WTC11 (cell line): ENCODE measurements around the gene PITPNC1. TPM values are rescaled to one million over a fixed set of nuclear protein-coding genes. Genes with fewer than 3 reads are reported as not detected.
"Not testable (repeated sequence)": the region's sequence is repeated elsewhere in the genome, so short reads cannot be mapped to it uniquely, and the experiment has no call there.

Source experiments
- ATAC-seq: fragments of 200-7000 bp; cut with Tn5 transposase; 2 replicates; pipeline ENCODE4 v1.10.0; 2021; ENCODE audit warnings: mild to moderate bottlenecking, moderate library complexity
- CTCF ChIA-PET: fragments of 300-600 bp; sonication (Branson Sonifier 250); formaldehyde crosslinking; loops from one replicate; lab custom pipeline; 2021; ENCODE audit warnings: antibody characterized with exemption; lab: Charles Lee
- POLR2A ChIA-PET: fragments of 350-600 bp; sonication (Branson Sonifier 250); formaldehyde crosslinking; loops from one replicate; lab custom pipeline; 2021; ENCODE audit warnings: antibody characterized with exemption; lab: Charles Lee
- DNase-seq: peaks from one replicate; pipeline ENCODE4 v3.0.0; 2021; ENCODE audit warnings: low spot score
- H3K27ac Mint-ChIP-seq: 2 replicates; pipeline ENCODE4 v1.8.0; 2021; ENCODE audit warnings: mixed read lengths
- H3K27me3 Mint-ChIP-seq: 2 replicates; pipeline ENCODE4 v1.8.0; 2021; ENCODE audit warnings: low read depth, mild to moderate bottlenecking, moderate library complexity, mixed read lengths
- H3K36me3 Mint-ChIP-seq: 2 replicates; pipeline ENCODE4 v1.8.0; 2021; ENCODE audit warnings: mixed read lengths
- H3K4me1 Mint-ChIP-seq: 2 replicates; pipeline ENCODE4 v1.8.0; 2022; ENCODE audit warnings: mixed read lengths
- H3K4me3 Mint-ChIP-seq: 2 replicates; pipeline ENCODE4 v1.8.0; 2021; ENCODE audit warnings: mild to moderate bottlenecking, moderate library complexity, mixed read lengths
- H3K9me3 Mint-ChIP-seq: 2 replicates; pipeline ENCODE4 v1.8.0; 2021; ENCODE audit warnings: mixed read lengths
- AFF4 ChIP-seq: sonication (generic); formaldehyde crosslinking; IDR thresholded peaks from 2 replicates; pipeline ENCODE4 v1.8.1; 2023; ENCODE audit warnings: mild to moderate bottlenecking, missing genetic modification reagents, borderline replicate concordance
- ARID4B ChIP-seq: sonication (generic); formaldehyde crosslinking; IDR thresholded peaks from 2 replicates; pipeline ENCODE4 v1.8.0; 2023; ENCODE audit warnings: missing genetic modification reagents, mild to moderate bottlenecking, borderline replicate concordance
- CREB1 ChIP-seq: sonication (generic); formaldehyde crosslinking; IDR thresholded peaks from 2 replicates; pipeline ENCODE4 v1.8.0; 2023; ENCODE audit warnings: mild to moderate bottlenecking, missing genetic modification reagents
- CREM ChIP-seq: sonication (generic); formaldehyde crosslinking; IDR thresholded peaks from 2 replicates; pipeline ENCODE4 v1.8.1; 2022; ENCODE audit warnings: mild to moderate bottlenecking, missing genetic modification reagents, moderate library complexity
- E2F1 ChIP-seq: sonication (generic); formaldehyde crosslinking; IDR thresholded peaks from 2 replicates; pipeline ENCODE4 v1.8.0; 2022; ENCODE audit warnings: mild to moderate bottlenecking, missing genetic modification reagents
- E2F4 ChIP-seq: sonication (generic); formaldehyde crosslinking; IDR thresholded peaks from 2 replicates; pipeline ENCODE4 v1.8.1; 2022; ENCODE audit warnings: low read depth, mild to moderate bottlenecking, moderate library complexity, missing genetic modification reagents, borderline replicate concordance
- FOXK1 ChIP-seq: sonication (generic); formaldehyde crosslinking; IDR thresholded peaks from 2 replicates; pipeline ENCODE4 v1.8.0; 2022; ENCODE audit warnings: mild to moderate bottlenecking, moderate library complexity, missing genetic modification reagents
- GABPB1 ChIP-seq: sonication (generic); formaldehyde crosslinking; IDR thresholded peaks from 2 replicates; pipeline ENCODE4 v1.8.1; 2023; ENCODE audit warnings: mild to moderate bottlenecking, missing genetic modification reagents
- GRHL2 ChIP-seq: fragments of 250-450 bp; sonication (Bioruptor Pico); IDR thresholded peaks from 2 replicates; pipeline ENCODE4 v1.8.0; 2022; ENCODE audit warnings: mild to moderate bottlenecking, moderate library complexity; ENCODE audit not compliant: insufficient replicate concordance, severe bottlenecking
- GTF2I ChIP-seq: fragments of 250-450 bp; sonication (Bioruptor Pico); conservative IDR thresholded peaks from 2 replicates; pipeline ENCODE4 v1.4.0; 2021; ENCODE audit warnings: mild to moderate bottlenecking
- HMGA2 ChIP-seq: fragments of 250-450 bp; sonication (Bioruptor Pico); IDR thresholded peaks from 2 replicates; pipeline ENCODE4 v1.4.0; 2021; ENCODE audit warnings: mild to moderate bottlenecking, moderate library complexity
- IRF2 ChIP-seq: sonication (generic); formaldehyde crosslinking; IDR thresholded peaks from 2 replicates; pipeline ENCODE4 v1.8.0; 2022; ENCODE audit warnings: low read depth, missing genetic modification reagents, borderline replicate concordance
- KAT7 ChIP-seq: sonication (generic); formaldehyde crosslinking; IDR thresholded peaks from 2 replicates; pipeline ENCODE4 v1.8.1; 2023; ENCODE audit warnings: missing genetic modification reagents, mild to moderate bottlenecking, borderline replicate concordance
- NFATC4 ChIP-seq: fragments of 250-450 bp; sonication (Bioruptor Pico); IDR thresholded peaks from 2 replicates; pipeline ENCODE4 v1.9.0; 2021; ENCODE audit warnings: mild to moderate bottlenecking
- NR1H2 ChIP-seq: sonication (generic); formaldehyde crosslinking; IDR thresholded peaks from 2 replicates; pipeline ENCODE4 v1.9.0; 2021; ENCODE audit warnings: mild to moderate bottlenecking, moderate library complexity, missing genetic modification reagents
- OVOL2 ChIP-seq: fragments of 250-450 bp; sonication (Bioruptor Pico); IDR thresholded peaks from 2 replicates; pipeline ENCODE4 v1.9.0; 2021; ENCODE audit warnings: mild to moderate bottlenecking, borderline replicate concordance
- RELA ChIP-seq: sonication (generic); formaldehyde crosslinking; IDR thresholded peaks from 2 replicates; pipeline ENCODE4 v1.8.1; 2022; ENCODE audit warnings: missing genetic modification reagents, mild to moderate bottlenecking, borderline replicate concordance
- SP1 ChIP-seq: sonication (generic); formaldehyde crosslinking; conservative IDR thresholded peaks from 2 replicates; pipeline ENCODE4 v1.8.1; 2022; ENCODE audit warnings: missing genetic modification reagents
- TEAD4 ChIP-seq: sonication (generic); formaldehyde crosslinking; IDR thresholded peaks from 2 replicates; pipeline ENCODE4 v1.8.0; 2022; ENCODE audit warnings: mild to moderate bottlenecking, missing genetic modification reagents
- USF1 ChIP-seq: sonication (generic); formaldehyde crosslinking; IDR thresholded peaks from 2 replicates; pipeline ENCODE4 v1.8.0; 2022; ENCODE audit warnings: mild to moderate bottlenecking, missing genetic modification reagents
- ZNF396 ChIP-seq: fragments of 250-450 bp; sonication (Bioruptor Pico); IDR thresholded peaks from 2 replicates; pipeline ENCODE4 v1.8.0; 2021; ENCODE audit warnings: mild to moderate bottlenecking, moderate library complexity, borderline replicate concordance
- ZNF416 ChIP-seq: fragments of 250-450 bp; sonication (Bioruptor Pico); IDR thresholded peaks from 2 replicates; pipeline ENCODE4 v1.9.0; 2021; ENCODE audit warnings: mild to moderate bottlenecking, inconsistent platforms
- total RNA-seq: library from RNA; stranded (reverse); gene quantifications from 3 replicates; pipeline ENCODE4 v1.2.3, GENCODE V29; 2021

The PITPNC1 gene
- total RNA-seq, 1 experiment from 2014 or later, result 39.8 TPM

GRCh38 chr17:67629971-67630320 lies 252.9 kb downstream of the PITPNC1 start:
- ChIA-PET CTCF (interaction anchor here (1.1 to 1.3 kb wide), 3 partner anchors 154 to 255 kb away, joined by 4 to 7 read pairs (median 5); no protein-coding TSS in a partner anchor), POLR2A (no interaction called here)
- TF ChIP-seq GRHL2 (CRISPR knock-in tag) (no peak), NR1H2 (CRISPR knock-in tag) (no peak), AFF4 (CRISPR knock-in tag) (no peak), CREM (CRISPR knock-in tag) (no peak), SP1 (CRISPR knock-in tag) (no peak)
- peaks cover 13% of the 10 kb centered on the region for H3K36me3 Mint-ChIP-seq
- peaks cover 9% of the 10 kb centered on the region for H3K4me1 Mint-ChIP-seq
- ATAC-seq, result peak; percentile 29; the same call in 1 of the 2 replicates
- H3K27ac Mint-ChIP-seq, result no peak overlapping the region
- no peak overlapping the region for H3K4me3 Mint-ChIP-seq
- H3K27me3 Mint-ChIP-seq, result no peaks in the 10 kb centered on the region
- no peak for DNase-seq
- H3K9me3 Mint-ChIP-seq, result no peaks in the 10 kb centered on the region

GRCh38 chr17:67630836-67631235 lies 253.8 kb downstream of the PITPNC1 start:
- H3K27ac Mint-ChIP-seq, DNase-seq, H3K27me3 Mint-ChIP-seq, POLR2A ChIA-PET, H3K4me1 Mint-ChIP-seq, H3K9me3 Mint-ChIP-seq, ATAC-seq, H3K4me3 Mint-ChIP-seq: not testable (repeated sequence)
- H3K36me3 Mint-ChIP-seq, result peaks cover 13% of the 10 kb centered on the region
- peak; percentile 62 for TF ChIP-seq HMGA2
- CTCF ChIA-PET, result interaction anchor here (1.3 kb wide), 1 partner anchor 155 kb away, joined by 5 read pairs; no protein-coding TSS in a partner anchor

GRCh38 chr17:67632141-67632540 lies 255.1 kb downstream of the PITPNC1 start:
- no peak overlapping the region for H3K27ac Mint-ChIP-seq
- no peaks in the 10 kb centered on the region for H3K9me3 Mint-ChIP-seq
- ATAC-seq (no peak), DNase-seq (no peak)
- H3K36me3 Mint-ChIP-seq, result peaks cover 13% of the 10 kb centered on the region
- ChIA-PET POLR2A (no interaction called here), CTCF (no interaction called here)
- no peaks in the 10 kb centered on the region for H3K27me3 Mint-ChIP-seq
- peaks cover 4% of the 10 kb centered on the region; the same call in 1 of the 2 replicates for H3K4me1 Mint-ChIP-seq
- H3K4me3 Mint-ChIP-seq, result no peak overlapping the region
- TF ChIP-seq GABPB1 (CRISPR knock-in tag), result no peak
- TF ChIP-seq GTF2I (CRISPR knock-in tag), result no peak
- TF ChIP-seq E2F4 (CRISPR knock-in tag), result no peak
- TF ChIP-seq ZNF416 (CRISPR knock-in tag), result no peak
- TF ChIP-seq ZNF396, result no peak
- TF ChIP-seq NFATC4 (CRISPR knock-in tag), result no peak
- TF ChIP-seq TEAD4 (CRISPR knock-in tag), result no peak
- no peak for TF ChIP-seq ARID4B (CRISPR knock-in tag)
- TF ChIP-seq FOXK1 (CRISPR knock-in tag), result no peak
- no peak for TF ChIP-seq USF1 (CRISPR knock-in tag)
- no peak for TF ChIP-seq KAT7
- TF ChIP-seq CREB1 (CRISPR knock-in tag), result no peak
- no peak for TF ChIP-seq IRF2
- TF ChIP-seq RELA (CRISPR knock-in tag), result no peak
- TF ChIP-seq OVOL2, result no peak
- TF ChIP-seq HMGA2, result no peak
- no peak for TF ChIP-seq E2F1 (CRISPR knock-in tag)
